GM23338 (cell line): ENCODE data around the gene APOH.

Experiments used
- CREB1 ChIP-seq: fragments of 250-450 bp; sonication (Bioruptor Pico); IDR thresholded peaks from 2 replicates; pipeline ENCODE4 v1.5.0; 2020; ENCODE audit warnings: low read depth, mild to moderate bottlenecking, moderate library complexity
- CTCF ChIP-seq, 2 experiments: fragments of 200-600 bp in 1 of 2; sonication (generic) in 1 of 2; conservative IDR thresholded peaks; 2 replicates each; pipeline versions ENCODE4 v1.5.1 to v1.6.1; 2016 to 2017; ENCODE audit warnings: antibody characterized with exemption in 2 of 2, low read depth in 2 of 2, mild to moderate bottlenecking in 2 of 2, moderate library complexity in 1 of 2
- EZH2 ChIP-seq: fragments of 200-600 bp; sonication (generic); IDR thresholded peaks from one replicate; pipeline ENCODE4 v1.8.0; 2017; ENCODE audit warnings: antibody characterized with exemption, mild to moderate bottlenecking, low read depth; ENCODE audit not compliant: unreplicated experiment
- EZH2phosphoT487 ChIP-seq: fragments of 200-600 bp; sonication (generic); IDR thresholded peaks from one replicate; pipeline ENCODE4 v1.8.1; 2018; ENCODE audit warnings: antibody characterized with exemption; ENCODE audit not compliant: unreplicated experiment
- NANOG ChIP-seq: IDR thresholded peaks from 2 replicates; pipeline ENCODE4 v1.6.1; 2016; ENCODE audit warnings: antibody characterized with exemption, borderline replicate concordance

GRCh38 chr17:66235377-66235994 lies 6.3 kb upstream of the APOH start:
- no peak for TF ChIP-seq CTCF (conservative IDR thresholded peaks at IDR 0.05; ENCODE audit: low read depth in 2 of 2)
- no peak for TF ChIP-seq NANOG
- TF ChIP-seq EZH2: no peak
- TF ChIP-seq EZH2phosphoT487: no peak
- no peak for TF ChIP-seq CREB1 (CRISPR knock-in tag)
